ENCODE data around the gene MPST. TPM values are rescaled to one million over a fixed set of nuclear protein-coding genes. Genes with fewer than 3 reads are reported as not detected.
A peak's percentile ranks its signal among the peaks of the same experiment; 100 is the strongest.
"Not testable (repeated sequence)": the region's sequence is repeated elsewhere in the genome, so short reads cannot be mapped to it uniquely, and the experiment has no call there.

MPST gene
- total RNA-seq, 6 donors from 2014 or later: 80.8 to 183 (median 135) TPM

DNA sequence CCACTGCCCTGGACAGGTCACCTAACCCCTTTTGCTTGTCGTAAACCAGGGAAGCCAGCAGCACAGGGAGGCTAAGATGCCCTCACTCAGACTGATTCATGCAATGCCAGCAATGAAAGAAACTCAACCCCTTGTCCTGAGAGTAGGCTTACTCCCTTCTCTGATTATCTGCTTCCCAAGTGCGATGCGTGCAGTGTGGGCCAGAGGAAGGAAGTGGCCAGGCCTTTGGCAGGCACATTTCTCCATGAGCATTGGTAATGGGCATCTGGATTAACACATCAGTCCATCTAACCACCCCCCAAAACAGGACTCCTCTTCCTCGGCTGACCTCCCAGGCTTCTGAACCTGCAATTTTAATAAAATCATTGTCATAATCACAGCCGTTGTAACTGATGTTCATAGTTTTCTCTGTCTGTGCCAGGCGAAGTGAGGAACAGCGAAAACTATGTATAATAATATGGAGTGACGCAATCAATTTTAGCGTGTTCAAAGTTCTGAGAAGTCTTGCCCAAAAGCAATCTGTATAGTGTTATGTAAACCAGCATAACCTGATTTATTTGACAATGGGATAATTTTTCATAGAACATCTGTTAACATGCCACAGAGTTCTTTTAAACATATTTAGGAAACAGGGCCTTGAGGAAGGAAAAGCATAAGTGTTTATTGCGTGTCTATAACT lies 34.2 kb upstream of the MPST start:
- ATAC-seq (ENCODE audit: low FRiP score in 2 of 2): no peak
- H3K9me3 ChIP-seq: peaks cover 10 to 15% (median 13%) of the 10 kb centered on the region in 4 donors
- no peaks in the 10 kb centered on the region for H3K4me1 ChIP-seq
- H3K36me3 ChIP-seq: no peaks in the 10 kb centered on the region
- no peak for TF ChIP-seq POLR2A (IDR thresholded peaks at IDR 0.05)
- no peak for TF ChIP-seq EP300 (IDR thresholded peaks at IDR 0.05)
- TF ChIP-seq, protein P1, sequence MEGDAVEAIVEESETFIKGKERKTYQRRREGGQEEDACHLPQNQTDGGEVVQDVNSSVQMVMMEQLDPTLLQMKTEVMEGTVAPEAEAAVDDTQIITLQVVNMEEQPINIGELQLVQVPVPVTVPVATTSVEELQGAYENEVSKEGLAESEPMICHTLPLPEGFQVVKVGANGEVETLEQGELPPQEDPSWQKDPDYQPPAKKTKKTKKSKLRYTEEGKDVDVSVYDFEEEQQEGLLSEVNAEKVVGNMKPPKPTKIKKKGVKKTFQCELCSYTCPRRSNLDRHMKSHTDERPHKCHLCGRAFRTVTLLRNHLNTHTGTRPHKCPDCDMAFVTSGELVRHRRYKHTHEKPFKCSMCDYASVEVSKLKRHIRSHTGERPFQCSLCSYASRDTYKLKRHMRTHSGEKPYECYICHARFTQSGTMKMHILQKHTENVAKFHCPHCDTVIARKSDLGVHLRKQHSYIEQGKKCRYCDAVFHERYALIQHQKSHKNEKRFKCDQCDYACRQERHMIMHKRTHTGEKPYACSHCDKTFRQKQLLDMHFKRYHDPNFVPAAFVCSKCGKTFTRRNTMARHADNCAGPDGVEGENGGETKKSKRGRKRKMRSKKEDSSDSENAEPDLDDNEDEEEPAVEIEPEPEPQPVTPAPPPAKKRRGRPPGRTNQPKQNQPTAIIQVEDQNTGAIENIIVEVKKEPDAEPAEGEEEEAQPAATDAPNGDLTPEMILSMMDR (IDR thresholded peaks at IDR 0.05): no peak
- no peak for TF ChIP-seq POLR2AphosphoS5 (IDR thresholded peaks at IDR 0.05)
- H3K27ac ChIP-seq: no peak overlapping the region
- DNase-seq: no peak
- 61 to 74% methylated on average over 10 of the region's 10 CpGs for WGBS, 2 donors
- no peaks in the 10 kb centered on the region for H3K27me3 ChIP-seq
- H3K4me3 ChIP-seq: no peak overlapping the region

DNA sequence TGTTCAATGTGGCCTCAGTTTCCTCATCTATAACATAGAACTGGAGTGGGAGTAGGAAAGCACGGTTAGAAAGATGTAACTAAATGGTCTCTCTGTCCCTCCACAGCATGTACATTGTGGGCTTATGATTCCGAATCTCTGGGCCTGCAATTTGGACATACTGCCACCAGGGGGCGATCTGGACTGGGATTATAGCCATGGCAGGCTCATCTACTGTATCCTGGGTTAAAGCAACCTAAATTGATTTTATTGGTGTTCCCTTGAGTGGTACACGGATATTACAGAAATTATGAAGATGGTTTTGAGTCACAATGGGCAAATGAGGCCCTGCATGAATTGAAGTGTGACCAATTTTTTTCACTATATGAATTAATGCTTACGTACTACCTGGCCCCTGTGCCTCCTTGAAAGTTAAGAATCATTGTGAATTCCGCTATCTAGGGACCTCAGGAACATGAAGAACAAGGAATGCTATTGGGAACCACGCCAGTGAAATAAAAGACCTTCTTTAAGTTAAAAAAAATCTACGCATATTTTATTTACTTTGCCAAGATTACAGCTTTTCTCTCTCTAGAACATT lies 33.2 kb upstream of the MPST start:
- TF ChIP-seq EP300 (IDR thresholded peaks at IDR 0.05) (no peak), POLR2A (IDR thresholded peaks at IDR 0.05) (no peak), POLR2AphosphoS5 (IDR thresholded peaks at IDR 0.05) (no peak)
- TF ChIP-seq, protein P1 (IDR thresholded peaks at IDR 0.05): peak; percentile 30 to 46 (median 40)
- Histone ChIP-seq H3K4me1 (no peaks in the 10 kb centered on the region), H3K9me3 (peaks cover 10 to 15% (median 13%) of the 10 kb centered on the region in 4 donors), H3K27me3 (no peaks in the 10 kb centered on the region), H3K27ac (no peak overlapping the region), H3K36me3 (no peaks in the 10 kb centered on the region), H3K4me3 (no peak overlapping the region)
- DNase-seq (no peak), ATAC-seq (ENCODE audit: low FRiP score in 2 of 2) (no peak)
- WGBS, 2 donors: 54 to 63% methylated on average over 8 of the region's 8 CpGs

DNA sequence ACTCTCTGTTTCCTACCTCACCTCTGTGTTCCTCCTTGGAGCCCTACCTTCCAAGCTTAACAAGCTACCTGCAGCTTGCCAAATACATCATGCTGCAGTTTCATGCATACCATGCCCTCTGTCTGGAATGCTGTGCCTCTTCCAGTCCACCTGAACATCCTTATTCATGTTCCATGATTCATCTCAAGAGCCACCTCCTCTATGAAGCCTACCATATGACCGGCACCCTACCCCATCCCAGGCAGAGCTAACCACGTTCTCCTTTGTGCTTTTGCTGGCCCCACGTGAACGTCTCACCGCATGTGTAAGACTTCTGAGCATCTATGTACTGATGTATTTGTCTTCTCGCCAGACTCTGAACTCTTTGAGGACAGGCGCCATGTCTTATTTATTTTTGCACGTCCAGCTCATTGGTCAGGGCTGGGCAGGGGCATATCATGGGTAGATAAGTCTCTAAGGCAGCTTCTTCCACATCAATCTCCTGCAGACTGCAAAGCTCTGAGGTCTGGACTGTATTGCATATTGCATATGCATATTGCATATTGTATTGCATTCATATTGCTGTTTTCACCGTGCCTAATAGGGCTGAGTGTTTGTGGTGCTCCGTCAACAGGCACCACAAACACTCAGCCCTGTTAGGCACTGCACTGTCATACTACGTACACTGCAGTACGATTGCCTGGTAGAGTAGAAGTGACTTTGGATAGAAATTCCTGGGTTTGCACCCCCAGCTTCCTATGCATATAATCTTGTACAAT lies 31.3 kb upstream of the MPST start:
- no peaks in the 10 kb centered on the region for H3K27me3 ChIP-seq
- no peak for ATAC-seq (ENCODE audit: low FRiP score in 2 of 2)
- no peak overlapping the region for H3K4me3 ChIP-seq
- H3K27ac ChIP-seq: no peak overlapping the region
- TF ChIP-seq POLR2AphosphoS5 (IDR thresholded peaks at IDR 0.05) (no peak), POLR2A (IDR thresholded peaks at IDR 0.05) (no peak), EP300 (IDR thresholded peaks at IDR 0.05) (no peak)
- TF ChIP-seq, protein P1 (IDR thresholded peaks at IDR 0.05): no peak
- H3K9me3 ChIP-seq: peaks cover 10 to 15% (median 13%) of the 10 kb centered on the region in 4 donors
- no peaks in the 10 kb centered on the region for H3K4me1 ChIP-seq
- no peak for DNase-seq
- 74 to 77% methylated on average over 12 of the region's 12 CpGs for WGBS, 2 donors
- no peaks in the 10 kb centered on the region for H3K36me3 ChIP-seq

DNA sequence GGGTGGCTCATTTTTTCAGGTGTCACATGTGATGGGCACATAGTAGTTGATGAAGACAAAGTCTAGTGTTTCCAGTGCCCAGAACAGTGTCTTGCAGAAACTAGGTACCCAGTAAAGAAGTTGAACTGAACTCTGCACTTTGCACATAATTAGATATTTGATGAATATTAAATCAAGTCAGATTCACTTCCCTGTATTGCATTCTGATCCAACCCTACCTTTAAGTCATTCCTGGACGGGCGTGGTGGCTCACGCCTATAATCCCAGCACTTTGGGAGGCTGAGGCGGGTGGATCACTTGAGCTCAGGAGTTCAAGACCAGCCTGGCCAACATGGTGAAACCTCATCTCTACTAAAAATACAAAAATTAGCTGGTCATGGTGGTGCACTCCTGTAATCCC lies 30.5 kb upstream of the MPST start:
- not testable (repeated sequence) for H3K27ac ChIP-seq; ATAC-seq (ENCODE audit: low FRiP score in 2 of 2); H3K27me3 ChIP-seq; DNase-seq; H3K36me3 ChIP-seq; H3K4me1 ChIP-seq; H3K4me3 ChIP-seq
- peaks cover 10 to 15% (median 13%) of the 10 kb centered on the region in 4 donors for H3K9me3 ChIP-seq
- WGBS, 2 donors: 94 to 96% methylated on average over 4 of the region's 4 CpGs

- 72 to 82% methylated on average over 6 of the region's 6 CpGs for WGBS, 2 donors
- ATAC-seq (ENCODE audit: low FRiP score in 2 of 2) (no peak), DNase-seq (no peak)
- no peaks in the 10 kb centered on the region for H3K36me3 ChIP-seq
- TF ChIP-seq, protein P1 (IDR thresholded peaks at IDR 0.05): no peak
- no peak for TF ChIP-seq EP300 (IDR thresholded peaks at IDR 0.05)
- no peak for TF ChIP-seq POLR2AphosphoS5 (IDR thresholded peaks at IDR 0.05)
- no peak for TF ChIP-seq POLR2A (IDR thresholded peaks at IDR 0.05)
- peaks cover 10 to 12% (median 11%) of the 10 kb centered on the region in 4 donors for H3K9me3 ChIP-seq
- no peaks in the 10 kb centered on the region for H3K27me3 ChIP-seq
- no peak overlapping the region for H3K27ac ChIP-seq
- no peaks in the 10 kb centered on the region for H3K4me1 ChIP-seq
- no peak overlapping the region for H3K4me3 ChIP-seq
These were observed 29.1 kb upstream of the MPST start for GRCh38 chr22:36990457-36990856.
